Bronchial epithelial cell (primary cell): ENCODE results near the gene HIGD1B. TPM values are rescaled to one million over a fixed set of nuclear protein-coding genes. Genes with fewer than 3 reads are reported as not detected.

Experiments used
- DNase-seq: peaks from one replicate; pipeline ENCODE4 v3.0.0-alpha.2; 2010; ENCODE audit warnings: low read depth
- FAIRE-seq: peaks from 2 replicates; lab custom pipeline; 2011; peaks lifted over from hg19 to GRCh38; lab: Jason Lieb, UNC
- H3K27me3 ChIP-seq: 2 replicates; pipeline ENCODE4 v1.5.1; 2011; ENCODE audit warnings: low read length; ENCODE audit not compliant: control insufficient read depth, insufficient read depth
- H3K36me3 ChIP-seq: 2 replicates; pipeline ENCODE4 v1.5.1; 2011; ENCODE audit warnings: low read length; ENCODE audit not compliant: control insufficient read depth, insufficient read depth
- H3K4me3 ChIP-seq: 2 replicates; pipeline ENCODE4 v1.5.1; 2011; ENCODE audit warnings: mild to moderate bottlenecking, low read depth, low read length, control low read depth
- CTCF ChIP-seq: IDR thresholded peaks from 2 replicates; pipeline ENCODE4 v1.5.1; 2011; ENCODE audit warnings: mild to moderate bottlenecking, moderate library complexity, low read length, control low read depth, inconsistent platforms; ENCODE audit not compliant: insufficient read depth, severe bottlenecking
- total RNA-seq: library from RNA; depleted of rRNA; stranded (reverse); fragments of >200 nt; gene quantifications from 2 replicates; pipeline ENCODE4 v1.2.1, GENCODE V29; 2014

The HIGD1B gene
- total RNA-seq, 1 donor from 2014 or later = not detected

DNA sequence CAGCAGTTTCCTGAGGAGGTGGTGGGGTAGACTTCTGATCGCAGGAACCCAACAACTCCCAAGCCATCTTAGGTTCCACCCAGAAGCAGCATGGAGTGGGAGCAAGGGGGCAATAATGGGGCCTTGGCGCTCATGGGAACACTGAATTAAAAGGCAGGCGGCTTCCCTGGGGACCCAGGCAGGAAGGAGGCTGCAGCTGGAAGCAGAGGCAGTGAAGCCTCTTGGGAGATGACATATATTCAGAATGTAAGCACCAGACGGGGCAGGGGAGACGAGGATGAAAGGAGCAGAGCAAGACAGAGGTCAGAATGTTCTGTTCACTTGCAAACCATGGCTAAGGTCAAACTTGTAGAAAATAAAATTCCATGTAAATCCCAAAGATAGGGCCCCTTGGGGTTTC is 2.9 kb downstream of the HIGD1B start:
- no peak for TF ChIP-seq CTCF
- Histone ChIP-seq H3K27me3 (no peaks in the 10 kb centered on the region), H3K4me3 (no peak overlapping the region), H3K36me3 (peaks cover 25% of the 10 kb centered on the region)
- DNase-seq (no peak), FAIRE-seq (no peak)

- peaks cover 45% of the 10 kb centered on the region for H3K36me3 ChIP-seq
- H3K27me3 ChIP-seq = no peaks in the 10 kb centered on the region
- H3K4me3 ChIP-seq = no peak overlapping the region
- no peak for TF ChIP-seq CTCF
- DNase-seq (no peak), FAIRE-seq (no peak)
Measured at GRCh38 chr17:44854192-44854591, 6.5 kb downstream of the HIGD1B start.

DNA sequence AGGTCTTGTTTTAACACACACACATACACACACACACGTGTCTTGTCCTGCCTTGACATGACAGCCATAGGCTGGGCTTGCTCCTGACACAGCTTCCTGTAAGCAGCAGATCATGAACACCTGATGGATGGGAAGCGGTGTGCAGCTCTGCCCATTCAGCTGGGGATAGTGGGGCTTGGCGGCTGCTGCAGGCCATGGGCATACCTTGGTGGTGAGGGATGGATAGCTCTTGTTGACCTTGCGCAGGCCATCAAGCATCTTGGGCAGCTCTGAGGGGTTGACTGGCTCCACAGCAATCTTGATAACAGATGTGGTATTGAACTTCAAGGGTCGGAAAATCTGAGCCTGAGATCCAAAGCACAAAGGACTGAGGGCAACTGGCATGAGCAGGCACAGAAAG is 12.0 kb downstream of the HIGD1B start:
- no peak overlapping the region for H3K4me3 ChIP-seq
- DNase-seq (no peak), FAIRE-seq (no peak)
- H3K36me3 ChIP-seq = peaks cover 47% of the 10 kb centered on the region
- no peak for TF ChIP-seq CTCF
- no peaks in the 10 kb centered on the region for H3K27me3 ChIP-seq

DNA sequence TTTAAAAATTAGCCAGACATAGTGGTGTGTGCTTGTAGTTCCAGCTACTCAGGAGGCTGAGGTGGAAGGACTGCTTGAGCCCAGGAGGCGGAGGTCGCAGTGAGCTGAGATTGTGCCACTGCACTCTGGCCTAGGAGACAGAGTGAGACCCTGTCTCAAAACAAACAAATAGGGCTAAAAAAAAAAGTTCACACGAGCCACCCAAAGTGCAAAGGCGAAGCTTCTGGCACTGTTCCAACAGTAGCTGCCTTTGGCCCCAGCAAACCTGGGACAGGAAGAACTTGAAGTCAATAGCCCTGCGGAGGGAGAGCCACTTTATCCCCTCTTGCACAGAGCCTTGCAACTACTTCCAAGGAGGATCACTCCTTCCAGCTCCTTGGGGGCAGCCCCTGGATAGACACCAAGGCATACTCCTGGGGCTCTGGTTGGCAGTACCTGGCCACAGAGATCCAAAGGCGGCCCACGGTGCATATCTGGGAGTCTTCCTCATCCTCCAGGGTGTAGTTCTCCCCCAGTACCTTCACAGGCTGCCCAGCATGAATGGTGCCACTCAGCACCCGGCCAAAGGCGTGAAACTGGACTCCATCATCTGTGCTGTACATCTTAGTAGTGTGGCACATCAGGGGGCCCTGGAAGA is 14.7 kb downstream of the HIGD1B start:
- peaks cover 35% of the 10 kb centered on the region for H3K36me3 ChIP-seq
- TF ChIP-seq CTCF = no peak
- DNase-seq = no peak
- FAIRE-seq = no peak
- no peak overlapping the region for H3K4me3 ChIP-seq
- H3K27me3 ChIP-seq = no peaks in the 10 kb centered on the region

- Histone ChIP-seq H3K36me3 (peaks cover 31% of the 10 kb centered on the region), H3K4me3 (no peak overlapping the region), H3K27me3 (no peaks in the 10 kb centered on the region)
- FAIRE-seq = no peak
- DNase-seq = no peak
- TF ChIP-seq CTCF = no peak
Measured at GRCh38 chr17:44863061-44863918, 15.6 kb downstream of the HIGD1B start.
